Glomerular visceral epithelial cell (primary cell): Measurements from ENCODE around the gene SORCS2.
"Not testable (repeated sequence)": the region's sequence is repeated elsewhere in the genome, so short reads cannot be mapped to it uniquely, and the experiment has no call there.

Experiments used
- DNase-seq: peaks from one replicate; pipeline ENCODE4 v3.0.0-alpha.2; 2016; ENCODE audit errors: extremely low spot score

The SORCS2 gene

DNA sequence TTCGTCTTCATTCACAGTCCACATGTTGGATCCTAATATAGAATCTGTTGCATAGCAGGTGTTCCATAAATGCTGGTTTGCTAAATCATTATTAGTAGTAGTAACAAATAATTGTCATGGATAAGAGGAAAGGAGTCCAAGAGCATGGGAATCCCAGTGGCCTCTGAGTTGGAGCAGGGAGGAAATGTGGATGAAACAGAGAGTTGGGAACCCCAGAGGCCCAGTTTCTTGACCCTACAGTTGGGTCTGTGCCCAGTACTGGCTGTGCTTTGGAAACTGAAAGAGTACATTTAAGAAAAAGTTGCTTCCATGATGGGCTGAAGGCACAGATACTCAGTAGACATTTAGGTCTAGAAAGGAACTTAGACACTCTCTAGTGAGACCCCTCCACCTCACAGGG, 391.8 kb downstream of the SORCS2 start:
- DNase-seq = no peak

DNA sequence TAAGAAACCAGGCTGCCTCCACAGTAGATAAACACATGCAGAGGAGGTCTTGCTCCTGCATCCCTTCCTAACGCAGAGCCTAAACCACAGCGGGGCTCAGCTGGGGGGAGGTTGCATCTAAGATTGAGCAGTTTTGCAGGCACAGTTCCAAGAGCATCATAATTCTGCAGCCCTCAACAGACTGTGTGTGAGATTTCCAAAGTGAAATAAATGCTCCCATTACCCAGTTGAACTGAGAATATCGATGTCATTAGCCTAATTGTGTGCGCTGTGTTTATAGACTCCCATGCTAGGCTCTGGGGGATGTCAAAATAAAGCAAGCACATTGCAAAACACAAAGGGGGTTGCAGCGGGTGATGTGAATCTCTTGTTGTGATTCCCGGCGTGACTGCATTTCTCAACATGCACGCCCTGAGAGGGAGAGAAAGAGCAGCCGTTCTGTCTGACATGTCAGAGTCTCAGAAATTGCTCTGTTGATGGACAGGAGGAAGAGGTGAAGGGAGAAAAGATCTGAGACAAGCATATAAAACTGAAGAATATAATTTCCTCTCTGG, 392.3 kb downstream of the SORCS2 start:
- DNase-seq = no peak

DNA sequence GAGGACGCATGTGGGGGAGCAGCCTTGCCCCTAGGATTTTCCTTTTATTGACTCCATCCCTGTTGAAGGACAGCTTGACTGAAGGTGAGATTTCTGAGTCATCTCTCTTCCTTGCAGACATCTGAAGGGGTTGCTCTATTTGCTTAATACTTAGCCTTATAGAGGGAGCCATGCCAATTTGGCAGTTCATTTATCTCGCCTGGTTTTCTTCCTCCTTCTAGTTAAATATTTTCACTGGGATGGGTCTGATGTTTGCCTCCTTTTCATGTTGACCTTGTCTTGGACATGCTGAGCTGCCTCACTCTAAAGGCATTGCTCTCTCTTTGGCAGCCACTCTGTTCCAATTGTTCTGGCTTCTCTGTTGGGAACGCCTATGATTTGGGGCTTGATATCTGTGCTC, 393.4 kb downstream of the SORCS2 start:
- DNase-seq = no peak

DNA sequence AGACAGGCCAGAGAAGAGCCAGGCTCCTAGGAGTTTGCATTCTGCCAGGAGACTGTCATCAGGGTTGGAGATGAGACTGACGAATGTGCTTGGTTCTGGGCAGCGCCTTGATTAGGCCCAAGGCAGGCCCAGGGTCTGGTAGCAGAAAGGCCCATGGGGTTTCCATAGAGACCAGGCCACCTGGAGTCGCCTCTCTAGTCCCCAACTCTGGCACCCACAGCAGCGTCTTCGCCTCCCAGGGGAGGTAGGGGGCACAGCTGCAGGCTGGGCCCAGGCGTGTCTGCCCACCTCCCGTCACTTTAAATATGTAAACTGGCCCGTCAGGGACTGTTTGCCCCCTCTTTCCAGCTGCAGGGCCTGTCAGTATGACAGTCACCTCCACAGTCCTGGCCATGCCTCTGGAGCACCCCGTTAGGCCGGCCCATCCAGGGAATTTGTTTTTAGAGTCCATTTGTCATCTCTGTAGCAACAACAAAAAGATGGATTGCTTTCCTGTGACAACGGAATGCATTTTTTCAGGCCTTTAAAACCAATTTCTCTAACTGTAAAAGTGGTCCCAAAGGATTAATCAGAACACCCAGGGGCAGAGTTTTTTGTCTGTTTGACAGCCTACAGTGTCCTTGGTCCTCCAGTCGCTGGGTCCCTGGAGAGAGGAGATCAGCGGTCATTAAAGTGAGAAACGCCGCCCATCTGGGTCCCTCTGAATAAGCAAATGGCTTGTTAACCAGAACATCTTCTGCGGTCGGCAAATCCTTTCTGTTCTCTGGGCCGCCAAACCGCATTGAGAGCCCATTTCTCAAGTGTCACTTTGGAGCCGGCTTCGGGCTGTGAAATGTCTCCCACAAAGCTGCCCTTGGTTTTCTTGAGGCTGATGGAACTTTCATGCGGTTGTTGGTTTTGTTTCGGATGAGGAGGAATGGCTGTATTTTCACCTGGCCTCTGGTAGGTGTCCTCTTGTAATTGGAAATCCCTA, 395.4 kb downstream of the SORCS2 start:
- DNase-seq = no peak

DNA sequence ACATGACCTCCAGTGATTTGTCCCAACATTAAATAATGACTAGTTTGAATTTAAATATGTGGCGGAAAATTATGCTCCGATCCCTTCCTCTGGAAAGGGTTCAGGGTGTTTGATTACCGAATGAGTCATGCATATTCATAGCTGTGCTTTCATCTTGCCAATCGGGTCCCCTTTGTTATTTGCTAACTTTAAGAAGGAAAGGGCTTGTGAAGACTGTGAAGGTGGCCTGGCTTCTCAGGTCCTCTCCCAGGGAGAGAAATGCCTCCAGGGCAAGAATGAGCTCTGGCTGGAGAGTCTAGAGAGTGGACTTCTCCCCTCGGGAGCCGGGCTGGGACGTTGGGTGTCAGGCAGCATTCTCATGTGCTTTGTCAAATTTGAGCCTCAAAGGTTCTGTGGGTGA, 397.9 kb downstream of the SORCS2 start:
- DNase-seq = no peak

DNA sequence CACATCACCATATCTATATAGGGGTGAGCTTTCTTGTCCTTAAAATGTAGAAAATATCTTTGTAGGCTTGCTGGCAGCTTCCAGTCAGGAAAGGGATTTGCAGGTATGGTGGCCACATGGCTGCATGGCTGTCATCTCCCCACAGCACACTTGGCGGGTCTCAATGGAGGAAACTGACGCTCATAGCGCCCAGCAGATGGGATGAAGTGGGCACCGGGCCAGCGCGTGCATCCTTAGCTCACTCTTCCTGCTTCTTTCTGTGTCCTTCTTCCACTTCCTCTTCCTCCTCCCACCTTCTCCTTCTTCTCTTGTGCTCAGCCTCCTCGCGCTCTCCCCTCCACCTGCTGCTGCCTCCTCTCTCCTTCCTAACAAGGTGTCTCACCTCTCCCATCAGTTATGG, 398.6 kb downstream of the SORCS2 start:
- DNase-seq = no peak

DNA sequence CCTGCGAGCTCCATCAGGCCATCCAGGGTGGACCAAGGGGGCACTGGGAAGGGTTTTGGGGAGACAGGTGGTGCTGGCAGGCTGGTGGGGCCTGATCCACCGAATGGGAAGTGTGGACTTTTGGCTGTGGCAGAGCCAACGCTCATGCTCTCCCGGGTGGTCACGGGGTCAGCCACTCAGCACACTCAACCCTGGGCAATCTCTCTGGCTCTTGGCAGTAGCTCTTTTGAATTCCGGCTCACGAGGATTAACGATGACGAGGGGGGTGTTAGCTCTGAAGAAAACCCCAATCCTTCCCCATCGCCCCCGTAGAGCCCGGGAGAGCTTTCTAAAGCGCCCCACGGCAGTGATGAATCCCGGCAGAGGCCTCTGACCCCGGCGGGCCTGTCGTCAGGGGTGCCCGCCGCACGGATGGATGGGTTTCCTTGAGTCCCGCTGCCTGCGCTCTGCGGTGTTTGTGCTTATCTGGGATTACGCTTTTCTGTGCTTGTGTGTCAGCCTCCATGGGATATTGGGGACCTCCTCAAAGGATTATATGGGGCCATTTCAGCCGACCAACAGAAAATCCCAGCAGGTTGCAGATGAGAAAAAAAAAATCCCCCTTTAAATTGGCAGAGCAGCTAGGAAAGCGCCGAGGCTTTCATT, 399.2 kb downstream of the SORCS2 start:
- DNase-seq = no peak

DNA sequence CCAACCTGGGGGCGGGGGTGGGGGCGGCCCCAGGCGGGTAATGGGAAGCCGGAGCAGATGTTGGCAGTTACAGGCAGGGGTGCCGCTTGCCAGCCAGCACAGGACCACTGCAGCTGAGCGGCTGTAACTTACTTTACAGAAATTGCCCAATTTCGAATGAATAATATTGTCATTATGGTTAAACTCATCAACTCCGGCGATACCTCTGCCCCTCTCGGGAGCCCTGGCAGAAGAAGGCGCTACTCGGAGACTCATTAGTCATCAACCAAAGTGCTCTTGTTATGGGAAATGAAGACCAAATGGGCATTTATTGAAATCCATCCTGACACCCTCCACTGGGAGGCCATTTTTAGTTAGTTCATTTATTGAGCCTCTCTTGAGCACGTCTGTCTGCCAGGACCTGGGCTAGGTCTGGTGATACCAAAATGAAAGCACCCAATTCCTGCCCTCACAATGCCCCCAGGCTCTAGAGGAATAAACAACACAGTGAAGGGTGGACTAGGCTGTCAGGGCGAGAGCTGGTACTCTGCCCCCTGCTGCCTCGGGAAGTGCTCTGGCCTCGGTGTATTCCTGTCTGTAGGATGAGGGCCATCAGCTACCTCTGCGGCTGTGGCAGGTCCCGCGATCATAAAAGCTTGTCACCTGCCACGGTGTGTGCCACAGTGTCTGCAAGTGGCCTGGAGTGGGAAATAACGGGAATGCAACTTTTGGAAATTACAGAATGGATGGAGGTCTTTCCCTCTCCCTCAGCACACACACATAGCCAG, 401.5 kb downstream of the SORCS2 start:
- no peak for DNase-seq

DNA sequence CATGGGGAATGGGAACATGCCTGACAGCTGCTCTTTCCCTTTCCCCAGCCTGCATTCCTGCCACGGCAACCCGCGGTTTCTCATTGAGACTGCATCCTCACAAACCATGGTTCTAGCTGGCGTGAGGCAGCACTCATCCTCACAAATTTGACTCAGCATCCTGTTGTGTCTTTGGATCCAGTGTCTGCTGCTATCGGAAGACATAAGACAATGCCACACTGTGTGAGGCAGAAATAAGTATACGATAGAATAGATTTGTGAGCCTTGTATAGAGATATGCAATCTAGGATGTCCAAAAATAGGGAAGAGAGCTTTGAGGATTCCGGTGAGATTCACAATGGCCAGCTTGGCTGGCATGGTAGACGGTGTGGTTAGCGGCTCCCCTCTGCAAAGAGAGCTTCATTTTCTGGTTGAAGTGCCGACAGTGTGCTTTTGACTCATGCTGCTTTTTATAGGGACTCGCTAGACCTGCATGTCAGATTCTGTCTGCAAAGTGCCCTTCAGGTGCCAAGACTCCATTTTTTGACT, 403.7 kb downstream of the SORCS2 start:
- no peak for DNase-seq

DNA sequence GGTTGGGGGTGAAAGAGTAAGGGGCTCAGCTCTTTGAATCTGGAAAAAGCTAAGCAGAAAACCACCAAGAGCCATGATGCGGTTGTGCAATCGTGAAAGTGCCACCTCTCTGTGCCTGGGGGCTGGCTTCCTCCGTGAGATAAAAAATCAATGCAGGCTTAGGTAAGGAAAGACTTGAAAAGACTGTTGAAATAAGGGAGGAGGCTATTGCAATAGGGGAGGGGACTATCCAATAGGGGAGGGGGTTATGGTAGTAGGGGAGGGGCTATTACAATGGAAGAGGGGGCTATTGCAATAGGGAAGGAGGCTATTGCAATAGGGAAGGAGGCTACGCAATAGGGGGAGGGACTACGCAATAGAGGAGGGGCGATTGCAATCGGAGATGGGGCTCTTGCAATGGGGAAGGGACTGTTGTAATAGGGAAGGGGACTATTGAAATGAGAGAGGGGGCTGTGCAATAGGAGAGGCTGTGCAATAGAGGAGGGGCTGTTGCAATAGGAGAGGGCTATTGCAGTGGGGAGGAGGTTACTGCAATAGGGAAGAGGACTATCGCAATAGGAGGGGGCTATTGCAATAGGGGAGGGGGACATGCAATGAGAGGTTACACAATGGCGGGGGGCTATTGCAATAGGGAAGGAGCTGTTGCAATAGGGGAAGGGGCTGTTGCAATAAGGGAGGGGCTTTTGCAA, 404.7 kb downstream of the SORCS2 start:
- no peak for DNase-seq

DNA sequence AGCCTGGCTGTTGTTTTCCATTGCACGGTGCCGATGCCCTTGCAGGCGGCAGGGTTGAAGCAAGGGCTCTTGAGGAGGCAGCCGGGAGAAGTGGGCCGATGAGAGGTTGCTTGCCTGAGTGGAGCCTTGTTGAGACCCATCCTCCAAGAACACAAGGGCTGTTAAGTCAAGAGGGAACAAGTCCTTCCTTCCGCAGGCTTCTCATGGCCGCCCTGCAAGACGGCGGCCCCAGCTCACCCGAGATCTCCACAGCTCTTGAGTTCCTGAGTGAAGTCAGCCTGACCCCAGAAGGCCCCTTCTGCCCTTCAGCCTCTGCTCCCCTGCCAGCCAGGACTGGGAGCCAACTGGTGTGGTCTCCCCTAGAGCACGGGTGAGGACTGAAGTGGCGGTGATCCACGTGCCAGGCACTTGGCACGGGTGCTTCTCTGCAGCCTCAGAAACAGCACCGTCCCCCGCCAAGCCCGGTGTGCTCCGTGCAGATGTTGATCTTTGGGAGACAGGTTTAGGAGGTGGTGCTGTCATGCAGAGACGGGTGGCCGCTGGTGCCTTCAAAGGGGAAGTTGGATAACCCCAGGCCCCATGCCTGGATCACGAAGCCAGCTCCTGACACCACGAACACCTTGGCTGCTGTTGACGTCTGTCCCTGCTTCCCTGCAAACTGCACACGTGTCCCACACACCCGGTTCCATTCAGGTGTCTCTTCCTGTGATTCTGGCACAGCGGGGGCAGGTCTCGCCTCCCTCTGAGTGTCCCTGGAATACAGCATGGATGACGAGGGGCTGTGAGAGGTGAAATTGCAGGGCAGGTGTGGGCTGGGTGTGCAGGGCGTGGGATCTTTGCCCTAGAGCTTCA, 406.8 kb downstream of the SORCS2 start:
- no peak for DNase-seq

DNA sequence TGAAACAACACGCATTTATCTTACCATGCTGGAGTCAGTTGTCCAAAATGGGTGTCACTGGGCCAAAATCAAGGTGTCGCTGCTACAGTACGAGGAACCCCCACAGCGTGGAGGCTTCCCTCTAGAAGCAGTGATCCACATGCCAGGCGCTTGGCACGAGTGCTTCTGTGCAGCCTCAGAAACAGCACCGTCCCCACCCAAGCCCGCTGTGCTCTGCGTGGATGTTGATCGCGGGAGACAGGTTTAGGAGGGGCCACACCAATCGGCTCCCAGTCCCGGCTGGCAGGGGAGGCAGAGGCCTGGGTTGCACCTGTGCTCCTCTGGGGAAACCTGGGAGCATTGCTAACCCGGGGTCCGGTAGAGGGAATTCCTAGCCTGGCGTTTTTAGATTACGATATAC, 407.9 kb downstream of the SORCS2 start:
- DNase-seq = no peak

DNA sequence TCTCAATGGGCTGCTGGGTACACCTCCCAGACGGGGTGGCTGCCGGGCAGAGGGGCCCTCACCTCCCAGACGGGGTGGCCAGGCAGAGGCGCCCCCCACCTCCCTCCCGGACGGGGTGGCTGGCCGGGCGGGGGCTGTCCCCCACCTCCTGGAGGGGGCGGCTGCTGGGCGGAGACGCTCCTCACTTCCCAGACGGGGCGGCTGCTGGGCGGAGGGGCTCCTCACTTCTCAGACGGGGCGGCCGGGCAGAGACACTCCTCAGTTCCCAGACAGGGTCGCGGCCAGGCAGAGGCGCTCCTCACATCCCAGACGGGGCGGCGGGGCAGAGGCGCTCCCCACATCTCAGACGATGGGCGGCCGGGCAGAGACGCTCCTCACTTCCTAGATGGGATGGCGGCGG, 409.8 kb downstream of the SORCS2 start:
- not testable (repeated sequence) for DNase-seq

DNA sequence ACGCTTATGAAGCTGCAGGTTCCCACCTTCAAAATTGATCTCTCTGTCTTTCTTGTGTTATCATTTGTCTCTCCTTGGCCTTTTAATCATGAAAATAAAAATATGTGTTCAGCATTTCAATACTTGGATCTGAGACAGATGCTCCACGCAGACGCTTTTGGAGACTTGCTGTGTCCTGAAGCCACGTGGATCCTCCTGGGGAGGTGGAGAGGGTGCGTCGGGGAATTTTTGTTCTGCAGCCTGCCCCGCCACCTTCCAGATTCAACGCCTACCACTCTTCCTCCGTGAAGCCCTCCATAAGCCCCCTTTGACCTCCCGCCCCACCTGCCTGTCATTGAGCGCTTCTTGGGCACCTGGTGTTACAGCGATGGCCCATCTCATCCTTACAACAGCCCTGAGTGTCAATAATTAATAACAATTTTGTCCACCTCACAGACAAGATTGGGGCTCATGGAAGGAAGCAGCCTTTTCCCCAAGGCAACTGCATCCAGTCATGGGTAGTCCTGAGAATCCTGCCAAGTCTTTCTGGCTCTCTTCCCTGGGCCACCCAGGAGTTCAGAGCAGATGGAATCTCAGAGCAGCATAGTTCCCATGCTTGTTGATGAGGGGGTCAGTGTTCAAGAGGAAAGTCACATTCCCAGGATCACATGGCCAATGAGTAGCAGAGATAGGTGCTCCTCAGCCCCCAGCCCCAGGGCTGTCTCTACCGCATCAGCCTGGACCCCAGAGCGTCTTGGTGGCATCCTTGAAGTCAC, 415.0 kb downstream of the SORCS2 start:
- DNase-seq = no peak

DNA sequence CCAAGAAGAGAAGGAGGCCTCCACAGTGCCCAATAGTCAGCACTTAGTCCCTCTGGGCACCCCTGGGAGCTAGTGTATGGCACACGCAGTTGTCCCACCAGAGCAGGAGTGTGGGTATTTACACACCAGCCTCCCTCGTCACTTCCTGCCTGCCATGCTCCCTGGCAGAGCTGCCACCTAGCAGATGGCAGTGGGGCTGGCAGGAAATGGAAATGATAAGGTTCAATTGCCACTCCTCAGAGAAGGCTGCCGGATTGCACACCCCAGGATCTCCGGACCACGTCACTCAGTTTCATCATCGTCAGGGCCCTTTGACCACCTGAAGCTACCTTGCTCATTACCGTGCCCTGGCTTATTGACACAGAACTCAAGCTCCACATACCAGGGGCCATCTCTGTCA, 415.7 kb downstream of the SORCS2 start:
- DNase-seq = no peak

DNA sequence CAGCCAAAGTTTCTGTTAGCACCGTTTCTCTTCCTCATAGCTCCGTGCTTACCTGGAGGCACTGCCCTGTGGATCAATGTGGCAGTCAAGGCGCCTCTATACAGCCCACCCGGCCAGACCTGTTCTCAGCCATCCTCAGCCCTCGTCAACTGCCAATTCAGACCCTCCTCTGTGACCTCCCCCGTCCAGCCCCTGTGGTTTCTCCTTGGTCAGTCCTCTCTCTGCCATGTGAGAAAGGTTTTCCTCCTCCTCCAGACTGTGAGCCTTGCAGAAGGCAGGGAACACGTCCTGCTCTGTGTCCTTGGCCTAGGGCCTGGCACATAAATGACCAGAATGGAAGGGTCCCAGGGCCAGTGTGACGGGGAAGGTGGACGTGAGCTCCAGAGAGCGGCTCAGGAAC, 417.0 kb downstream of the SORCS2 start:
- no peak for DNase-seq

DNA sequence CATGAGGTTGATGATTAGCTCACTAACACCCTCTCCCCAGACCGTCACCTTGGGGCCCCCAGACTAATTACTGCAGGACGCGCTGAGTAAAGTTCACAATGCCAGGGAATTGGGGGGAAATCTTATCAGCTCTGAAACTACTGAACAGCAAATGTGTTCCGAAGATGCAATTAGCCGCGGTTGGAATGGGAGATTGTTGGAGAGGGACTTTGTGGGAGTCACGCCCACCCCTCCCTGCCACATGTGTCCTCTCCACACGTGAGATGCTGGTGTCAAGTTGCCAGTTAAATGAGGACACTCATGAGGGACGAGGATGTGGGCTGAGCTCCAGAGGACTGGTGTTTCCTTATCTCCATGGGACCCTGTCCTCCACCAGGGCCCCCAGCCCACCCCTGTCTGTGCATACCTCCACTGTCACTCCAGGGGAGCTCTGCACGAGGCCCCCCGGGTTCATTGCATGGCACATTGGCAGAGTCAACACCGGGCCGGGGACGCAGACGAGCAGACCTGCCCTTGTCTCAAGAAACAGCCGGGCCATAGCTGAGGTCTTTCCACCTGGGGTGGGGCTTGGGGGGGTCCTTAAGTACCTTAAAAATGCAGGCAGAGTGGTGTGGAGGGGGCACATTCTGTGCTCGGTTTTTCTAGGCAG, 417.8 kb downstream of the SORCS2 start:
- no peak for DNase-seq

DNA sequence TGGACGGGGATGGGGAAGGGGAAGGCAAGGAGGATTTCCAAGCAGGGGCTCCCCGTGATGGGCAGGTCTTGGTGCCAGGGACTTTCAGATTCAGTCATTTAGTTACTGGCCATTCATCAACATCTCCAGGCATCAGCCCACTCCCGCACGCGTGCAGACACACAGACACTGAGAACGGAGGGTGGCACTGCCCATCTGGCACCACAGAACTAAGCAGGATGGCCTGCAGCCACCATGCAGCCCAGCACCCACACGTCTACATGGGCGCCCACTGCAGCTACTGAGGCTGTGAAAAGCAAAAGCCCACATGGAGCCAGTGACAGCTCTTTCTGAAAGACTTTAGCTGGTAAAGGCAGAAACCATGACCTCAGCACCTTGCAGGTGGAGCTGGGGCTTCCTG, 418.5 kb downstream of the SORCS2 start:
- DNase-seq = no peak

DNA sequence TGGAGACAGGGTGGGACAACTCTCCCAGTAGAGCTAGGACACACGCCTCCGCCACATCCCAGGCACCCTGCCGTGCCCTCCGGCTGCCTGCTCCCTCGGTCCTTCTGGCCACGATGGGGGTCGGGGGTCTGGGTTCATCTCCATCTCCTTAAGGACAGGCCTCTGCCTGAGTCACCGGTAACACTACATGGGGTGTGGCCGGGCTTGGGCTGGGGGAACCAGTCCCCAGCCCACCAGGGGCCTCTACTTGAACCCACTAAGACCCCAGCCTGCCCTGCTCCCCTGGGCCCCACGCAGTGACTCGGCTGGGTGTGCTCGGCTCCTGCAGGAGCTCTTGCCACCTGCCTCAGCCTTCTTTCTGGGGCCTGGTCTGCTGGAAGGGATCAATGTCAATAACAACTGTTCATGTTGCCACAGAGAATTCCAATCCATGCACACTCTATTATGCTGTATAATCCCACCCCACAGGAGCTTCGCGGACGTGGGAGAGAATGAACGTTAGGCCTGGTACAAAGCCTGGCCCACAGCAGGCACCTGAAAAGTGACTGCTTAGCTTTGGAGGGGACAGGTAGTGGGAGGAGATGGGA, 420.1 kb downstream of the SORCS2 start:
- no peak for DNase-seq
